ENCODE measurements around the gene EVX2.

The EVX2 gene

GRCh38 chr2:176074919-176075425 lies 8.8 kb downstream of the EVX2 start:
- no peak for TF ChIP-seq CTCF (IDR thresholded peaks at IDR 0.05; ENCODE audit: low read depth, low read length, poor library complexity, severe bottlenecking)
- TF ChIP-seq EZH2phosphoT487 (IDR thresholded peaks at IDR 0.05; ENCODE audit: borderline replicate concordance, low read length): no peak
- peaks cover 12% of the 10 kb centered on the region for H3K27me3 ChIP-seq (ENCODE audit: control insufficient read depth, low read length)
- no peaks in the 10 kb centered on the region for H3K4me1 ChIP-seq (ENCODE audit: control insufficient read depth, low read length)
- H3K79me2 ChIP-seq (ENCODE audit: control insufficient read depth, low read length): no peaks in the 10 kb centered on the region
- no peak overlapping the region for H3K4me2 ChIP-seq (ENCODE audit: low read length)
- no peaks in the 10 kb centered on the region for H4K20me1 ChIP-seq (ENCODE audit: control insufficient read depth, insufficient read depth, low read depth, low read length)
- H3F3A ChIP-seq (ENCODE audit: control insufficient read depth, insufficient read depth): no peaks in the 10 kb centered on the region
- no peak overlapping the region for H3K27ac ChIP-seq (ENCODE audit: low read depth, low read length)
- no peaks in the 10 kb centered on the region for H3K36me3 ChIP-seq (ENCODE audit: control insufficient read depth, low read length)
- H3K4me3 ChIP-seq (ENCODE audit: low read length): no peak overlapping the region
- no peaks in the 10 kb centered on the region for H3K9me2 ChIP-seq (replicated peaks; ENCODE audit: control insufficient read depth, low read length)
- no peaks in the 10 kb centered on the region for H3K9me3 ChIP-seq (ENCODE audit: control insufficient read depth, insufficient read depth, low read length)

- Histone ChIP-seq H3K36me3 (ENCODE audit: control insufficient read depth, low read length) (no peaks in the 10 kb centered on the region), H4K20me1 (ENCODE audit: control insufficient read depth, insufficient read depth, low read depth, low read length) (no peaks in the 10 kb centered on the region), H3K4me3 (ENCODE audit: low read length) (no peak overlapping the region), H3K27ac (ENCODE audit: low read depth, low read length) (no peak overlapping the region), H3K79me2 (ENCODE audit: control insufficient read depth, low read length) (no peaks in the 10 kb centered on the region), H3K27me3 (ENCODE audit: control insufficient read depth, low read length) (peaks cover 10% of the 10 kb centered on the region), H3F3A (ENCODE audit: control insufficient read depth, insufficient read depth) (no peaks in the 10 kb centered on the region), H3K4me2 (ENCODE audit: low read length) (no peak overlapping the region), H3K4me1 (ENCODE audit: control insufficient read depth, low read length) (no peaks in the 10 kb centered on the region), H3K9me2 (replicated peaks; ENCODE audit: control insufficient read depth, low read length) (no peaks in the 10 kb centered on the region), H3K9me3 (ENCODE audit: control insufficient read depth, insufficient read depth, low read length) (no peaks in the 10 kb centered on the region)
- TF ChIP-seq EZH2phosphoT487 (IDR thresholded peaks at IDR 0.05; ENCODE audit: borderline replicate concordance, low read length) (no peak), CTCF (IDR thresholded peaks at IDR 0.05; ENCODE audit: low read depth, low read length, poor library complexity, severe bottlenecking) (no peak)
Measured at GRCh38 chr2:176072951-176073904, 10.5 kb downstream of the EVX2 start.

- Histone ChIP-seq H3K36me3 (ENCODE audit: control insufficient read depth, low read length) (no peaks in the 10 kb centered on the region), H3K4me3 (ENCODE audit: low read length) (no peak overlapping the region), H3K27me3 (ENCODE audit: control insufficient read depth, low read length) (peaks cover 10% of the 10 kb centered on the region), H3K4me1 (ENCODE audit: control insufficient read depth, low read length) (no peaks in the 10 kb centered on the region), H3F3A (ENCODE audit: control insufficient read depth, insufficient read depth) (no peaks in the 10 kb centered on the region), H3K27ac (ENCODE audit: low read depth, low read length) (no peak overlapping the region), H3K4me2 (ENCODE audit: low read length) (no peak overlapping the region), H4K20me1 (ENCODE audit: control insufficient read depth, insufficient read depth, low read depth, low read length) (no peaks in the 10 kb centered on the region), H3K9me2 (replicated peaks; ENCODE audit: control insufficient read depth, low read length) (no peaks in the 10 kb centered on the region), H3K9me3 (ENCODE audit: control insufficient read depth, insufficient read depth, low read length) (no peaks in the 10 kb centered on the region), H3K79me2 (ENCODE audit: control insufficient read depth, low read length) (no peaks in the 10 kb centered on the region)
- TF ChIP-seq EZH2phosphoT487 (IDR thresholded peaks at IDR 0.05; ENCODE audit: borderline replicate concordance, low read length): no peak
- no peak for TF ChIP-seq CTCF (IDR thresholded peaks at IDR 0.05; ENCODE audit: low read depth, low read length, poor library complexity, severe bottlenecking)
Measured at GRCh38 chr2:176072292-176072669, 11.5 kb downstream of the EVX2 start.
